ES-I3 (cell line): Measurements from ENCODE around the gene MYO10.

ENCODE experiments used
- H3K36me3 ChIP-seq: 2 replicates; pipeline ENCODE4 v1.6.1; 2013; ENCODE audit warnings: mild to moderate bottlenecking, low read length, control low read depth, moderate library complexity; ENCODE audit not compliant: insufficient read depth
- H3K4me1 ChIP-seq: 2 replicates; pipeline ENCODE4 v1.6.1; 2013; ENCODE audit warnings: mild to moderate bottlenecking, control low read depth, low read length; ENCODE audit not compliant: insufficient read depth
- H3K9ac ChIP-seq: 2 replicates; pipeline ENCODE4 v1.6.1; 2013; ENCODE audit warnings: low read depth, mild to moderate bottlenecking, low read length, moderate library complexity
- H3K9me3 ChIP-seq: 2 replicates; pipeline ENCODE4 v1.6.1; 2013; ENCODE audit warnings: mild to moderate bottlenecking, low read length, moderate library complexity; ENCODE audit not compliant: control insufficient read depth, insufficient read depth

The MYO10 gene

GRCh38 chr5:16859346-16859745 is 76.7 kb downstream of the MYO10 start:
- Histone ChIP-seq H3K4me1 (peaks cover 31% of the 10 kb centered on the region), H3K36me3 (no peaks in the 10 kb centered on the region)

GRCh38 chr5:16858151-16858550 is 77.9 kb downstream of the MYO10 start:
- Histone ChIP-seq H3K36me3 (no peaks in the 10 kb centered on the region), H3K9me3 (no peaks in the 10 kb centered on the region), H3K9ac (no peak overlapping the region), H3K4me1 (peaks cover 27% of the 10 kb centered on the region)

More at GRCh38 chr5:16859346-16859745, 76.7 kb downstream of the MYO10 start:
- H3K9ac ChIP-seq = no peak overlapping the region
- no peaks in the 10 kb centered on the region for H3K9me3 ChIP-seq

- Histone ChIP-seq H3K9ac (no peak overlapping the region), H3K9me3 (no peaks in the 10 kb centered on the region), H3K4me1 (peaks cover 26% of the 10 kb centered on the region), H3K36me3 (no peaks in the 10 kb centered on the region)
Observed at GRCh38 chr5:16857635-16858034, 78.5 kb downstream of the MYO10 start.

- peaks cover 31% of the 10 kb centered on the region for H3K4me1 ChIP-seq
- H3K36me3 ChIP-seq = no peaks in the 10 kb centered on the region
- no peaks in the 10 kb centered on the region for H3K9me3 ChIP-seq
- H3K9ac ChIP-seq = no peak overlapping the region
Observed at GRCh38 chr5:16856531-16856930, 79.6 kb downstream of the MYO10 start.

GRCh38 chr5:16855898-16856297 is 80.2 kb downstream of the MYO10 start:
- Histone ChIP-seq H3K9me3 (no peaks in the 10 kb centered on the region), H3K9ac (no peak overlapping the region), H3K4me1 (peaks cover 31% of the 10 kb centered on the region), H3K36me3 (no peaks in the 10 kb centered on the region)

- peaks cover 27% of the 10 kb centered on the region for H3K4me1 ChIP-seq
- H3K9me3 ChIP-seq = no peaks in the 10 kb centered on the region
- H3K36me3 ChIP-seq = no peaks in the 10 kb centered on the region
- H3K9ac ChIP-seq = no peak overlapping the region
Observed at GRCh38 chr5:16855485-16855884, 80.6 kb downstream of the MYO10 start.

GRCh38 chr5:16854351-16854750 is 81.7 kb downstream of the MYO10 start:
- Histone ChIP-seq H3K36me3 (no peaks in the 10 kb centered on the region), H3K4me1 (peaks cover 22% of the 10 kb centered on the region), H3K9me3 (no peaks in the 10 kb centered on the region), H3K9ac (no peak overlapping the region)

GRCh38 chr5:16853518-16853917 is 82.6 kb downstream of the MYO10 start:
- Histone ChIP-seq H3K9ac (no peak overlapping the region), H3K9me3 (no peaks in the 10 kb centered on the region), H3K36me3 (no peaks in the 10 kb centered on the region), H3K4me1 (peaks cover 22% of the 10 kb centered on the region)

- H3K36me3 ChIP-seq = no peaks in the 10 kb centered on the region
- H3K9me3 ChIP-seq = no peaks in the 10 kb centered on the region
- H3K4me1 ChIP-seq = peaks cover 22% of the 10 kb centered on the region
- no peak overlapping the region for H3K9ac ChIP-seq
Observed at GRCh38 chr5:16852251-16853005, 83.7 kb downstream of the MYO10 start.

GRCh38 chr5:16849775-16850174 is 86.3 kb downstream of the MYO10 start:
- Histone ChIP-seq H3K9me3 (no peaks in the 10 kb centered on the region), H3K36me3 (no peaks in the 10 kb centered on the region), H3K9ac (no peak overlapping the region), H3K4me1 (peaks cover 9% of the 10 kb centered on the region; the same call in 1 of the 2 replicates)

- H3K9ac ChIP-seq = no peak overlapping the region
- H3K9me3 ChIP-seq = no peaks in the 10 kb centered on the region
- H3K4me1 ChIP-seq = peaks cover 9% of the 10 kb centered on the region; the same call in 1 of the 2 replicates
- no peaks in the 10 kb centered on the region for H3K36me3 ChIP-seq
Observed at GRCh38 chr5:16849181-16849580, 86.9 kb downstream of the MYO10 start.

- H3K4me1 ChIP-seq = no peaks in the 10 kb centered on the region
- no peak overlapping the region for H3K9ac ChIP-seq
- H3K36me3 ChIP-seq = no peaks in the 10 kb centered on the region
- no peaks in the 10 kb centered on the region for H3K9me3 ChIP-seq
Observed at GRCh38 chr5:16844952-16845351, 91.1 kb downstream of the MYO10 start.

- no peaks in the 10 kb centered on the region for H3K4me1 ChIP-seq
- H3K9ac ChIP-seq = no peak overlapping the region
- no peaks in the 10 kb centered on the region for H3K9me3 ChIP-seq
- no peaks in the 10 kb centered on the region for H3K36me3 ChIP-seq
Observed at GRCh38 chr5:16842896-16843295, 93.2 kb downstream of the MYO10 start.

- no peak overlapping the region for H3K9ac ChIP-seq
- no peaks in the 10 kb centered on the region for H3K9me3 ChIP-seq
- H3K4me1 ChIP-seq = no peaks in the 10 kb centered on the region
- H3K36me3 ChIP-seq = no peaks in the 10 kb centered on the region
Observed at GRCh38 chr5:16841416-16841815, 94.7 kb downstream of the MYO10 start.

- H3K4me1 ChIP-seq = no peaks in the 10 kb centered on the region
- H3K36me3 ChIP-seq = no peaks in the 10 kb centered on the region
- H3K9ac ChIP-seq = no peak overlapping the region
- no peaks in the 10 kb centered on the region for H3K9me3 ChIP-seq
Observed at GRCh38 chr5:16837305-16837704, 98.8 kb downstream of the MYO10 start.
